Esophagus (tissue), 2 donors: ENCODE results near the gene CLEC3B. TPM values are rescaled to one million over a fixed set of nuclear protein-coding genes. Genes with fewer than 3 reads are reported as not detected.
"Not testable (repeated sequence)": the region's sequence is repeated elsewhere in the genome, so short reads cannot be mapped to it uniquely, and the experiment has no call there.

Source experiments
- H3K27ac ChIP-seq, 2 donors: one replicate each; pipeline ENCODE4 v1.5.1; 2013; ENCODE audit warnings: low read depth in 2 of 2, mild to moderate bottlenecking in 2 of 2, inconsistent platforms in 1 of 2, low read length in 1 of 2, moderate library complexity in 1 of 2
- H3K27me3 ChIP-seq, 2 donors: one replicate each; pipeline ENCODE4 v1.6.1; 2013; ENCODE audit warnings: low read length in 2 of 2, control low read depth in 1 of 2, mild to moderate bottlenecking in 1 of 2; ENCODE audit not compliant: insufficient read depth in 2 of 2, control insufficient read depth in 1 of 2
- H3K36me3 ChIP-seq, 2 donors: one replicate each; pipeline ENCODE4 v1.6.1; 2013; ENCODE audit warnings: low read length in 1 of 2; ENCODE audit not compliant: control insufficient read depth in 2 of 2, insufficient read depth in 2 of 2
- H3K4me1 ChIP-seq, 2 donors: one replicate each; pipeline ENCODE4 v1.6.1; 2013; ENCODE audit warnings: low read length in 1 of 2; ENCODE audit not compliant: control insufficient read depth in 2 of 2, insufficient read depth in 2 of 2
- H3K4me3 ChIP-seq, 2 donors: one replicate each; pipeline ENCODE4 v1.5.1; 2013; ENCODE audit warnings: low read length in 2 of 2, mild to moderate bottlenecking in 2 of 2, low read depth in 1 of 2, moderate library complexity in 1 of 2
- H3K9me3 ChIP-seq, 2 donors: one replicate each; pipeline ENCODE4 v1.6.1; 2013; ENCODE audit warnings: mild to moderate bottlenecking in 2 of 2, low read depth in 1 of 2, low read length in 1 of 2, moderate library complexity in 1 of 2; ENCODE audit not compliant: control insufficient read depth in 2 of 2, insufficient read depth in 1 of 2
- WGBS, 2 donors: extraction: QIAGEN DNeasy Blood & Tissue Kit; methylation state at CpG; one replicate each; pipeline ENCODE4 v1.1.7; 2013; 5-methylcytosine and 5-hydroxymethylcytosine counted together
- polyA plus RNA-seq, 2 donors: library from polyadenylated mRNA; stranded (reverse); fragments of 200-250 nt; gene quantifications; one replicate each; pipeline ENCODE4 v1.2.3, GENCODE V29; 2013
- donor health status: healthy with polysubstance abuse.
- donor health status: Bipolar disorder and iron deficiency.

The CLEC3B gene
- polyA plus RNA-seq, 2 donors = 7.5 to 12.6 TPM

DNA sequence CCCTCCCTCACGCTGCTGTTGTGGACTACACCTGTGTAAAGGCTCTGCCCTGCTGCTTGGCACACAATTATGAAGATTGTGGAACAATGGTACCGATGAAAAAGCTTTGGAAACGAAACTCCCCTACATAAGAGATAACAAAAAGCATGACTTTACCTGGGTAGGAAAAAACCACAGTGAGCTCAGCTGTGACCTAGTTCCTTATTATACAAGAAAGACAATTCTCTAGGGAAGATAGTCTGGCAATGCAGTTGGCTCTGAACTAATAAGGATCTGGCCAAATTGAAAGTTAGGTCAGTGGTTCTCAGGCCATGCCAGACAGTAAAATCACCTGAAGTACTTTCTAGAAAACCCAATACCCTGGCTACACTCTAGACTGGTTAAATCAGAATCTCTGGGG is 16.1 kb downstream of the CLEC3B start:
- no peaks in the 10 kb centered on the region for H3K36me3 ChIP-seq
- H3K4me1 ChIP-seq = no peaks in the 10 kb centered on the region
- no peak overlapping the region for H3K4me3 ChIP-seq
- WGBS, 2 donors = 58 to 81% methylated on average over 3 of the region's 3 CpGs
- H3K27ac ChIP-seq = no peak overlapping the region
- no peaks in the 10 kb centered on the region for H3K9me3 ChIP-seq
- no peaks in the 10 kb centered on the region for H3K27me3 ChIP-seq

DNA sequence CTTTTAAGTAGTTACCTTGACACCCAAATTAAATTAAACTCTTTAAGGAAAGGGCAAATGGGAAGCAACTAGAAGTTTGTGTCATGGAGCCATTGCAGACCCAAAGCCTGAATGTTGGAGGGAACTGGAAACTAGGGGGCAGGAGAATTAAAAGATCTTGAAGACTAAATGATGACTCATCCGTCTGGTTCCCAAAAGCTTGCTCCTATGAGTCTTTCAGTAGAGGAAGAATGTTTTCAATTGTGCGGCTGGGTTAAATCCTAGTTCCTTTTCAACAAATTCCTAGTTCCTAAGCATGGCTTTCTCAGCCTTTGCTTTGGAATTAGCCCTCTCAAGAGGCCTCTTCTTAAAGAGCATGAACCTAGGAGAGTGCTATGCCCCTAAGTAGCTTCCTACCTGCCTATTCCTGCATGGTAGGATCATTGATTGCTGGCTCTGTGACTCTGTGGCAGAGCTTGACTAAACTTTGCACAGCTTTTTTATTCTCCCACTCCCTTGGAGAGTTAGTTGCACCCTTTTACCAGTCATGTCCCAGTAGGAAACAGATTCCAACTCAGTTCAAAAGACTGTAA is 17.7 kb downstream of the CLEC3B start:
- Histone ChIP-seq H3K4me3 (no peak overlapping the region), H3K36me3 (no peaks in the 10 kb centered on the region), H3K27me3 (no peaks in the 10 kb centered on the region), H3K27ac (peak overlapping the region in 1 of 2 donors; percentile 51), H3K4me1 (no peaks in the 10 kb centered on the region), H3K9me3 (no peaks in the 10 kb centered on the region)
- 22 to 36% methylated on average over 2 of the region's 2 CpGs for WGBS, 2 donors

DNA sequence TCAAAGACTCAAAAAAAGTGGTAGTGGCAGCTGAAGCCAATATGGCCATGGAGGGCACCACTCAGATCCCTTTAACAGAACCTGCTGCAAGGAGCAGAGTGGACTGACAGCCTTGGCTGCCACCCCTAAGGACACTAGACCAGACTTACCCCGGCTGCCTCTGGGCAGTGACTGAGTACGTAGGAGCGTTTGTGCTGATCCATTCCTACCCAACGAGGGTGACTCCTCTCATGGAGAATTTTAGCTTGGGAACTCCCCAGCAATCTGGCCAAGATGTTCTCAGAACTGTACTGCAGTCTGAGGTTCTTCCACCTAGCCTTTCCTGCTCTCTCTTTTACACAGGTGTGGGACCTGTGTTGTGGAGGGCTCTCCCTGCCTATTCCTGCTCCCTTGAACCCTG is 22.1 kb downstream of the CLEC3B start:
- 29 to 51% methylated on average over 4 of the region's 4 CpGs for WGBS, 2 donors

DNA sequence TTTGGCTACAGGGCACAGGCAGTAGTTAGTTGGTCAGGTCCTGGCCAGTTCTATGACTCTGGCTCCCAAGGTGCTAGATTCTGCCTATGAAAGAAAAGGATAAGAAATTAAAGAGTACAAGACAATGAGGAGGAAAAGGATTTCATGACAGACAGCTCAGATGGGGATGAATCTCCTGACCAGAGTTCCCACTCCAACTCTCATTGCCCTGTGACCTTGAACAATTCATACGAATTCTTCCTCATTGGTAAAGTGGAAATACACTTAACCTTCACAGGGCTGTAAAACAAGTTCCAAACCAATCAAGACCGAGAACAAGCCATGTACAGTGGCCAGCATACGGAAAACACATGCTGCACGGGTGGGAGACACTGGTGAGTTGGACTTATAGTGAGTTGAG is 23.7 kb downstream of the CLEC3B start:
- 85 to 86% methylated on average over 4 of the region's 4 CpGs for WGBS, 2 donors
- Histone ChIP-seq H3K4me1 (no peaks in the 10 kb centered on the region), H3K9me3 (no peaks in the 10 kb centered on the region), H3K27ac (no peak overlapping the region), H3K27me3 (no peaks in the 10 kb centered on the region), H3K4me3 (no peak overlapping the region), H3K36me3 (no peaks in the 10 kb centered on the region)

More for the DNA sequence above, 22.1 kb downstream of the CLEC3B start:
- H3K27me3 ChIP-seq = no peaks in the 10 kb centered on the region
- H3K4me1 ChIP-seq = no peaks in the 10 kb centered on the region
- no peak overlapping the region for H3K4me3 ChIP-seq
- H3K36me3 ChIP-seq = no peaks in the 10 kb centered on the region
- H3K9me3 ChIP-seq = no peaks in the 10 kb centered on the region
- no peak overlapping the region for H3K27ac ChIP-seq

DNA sequence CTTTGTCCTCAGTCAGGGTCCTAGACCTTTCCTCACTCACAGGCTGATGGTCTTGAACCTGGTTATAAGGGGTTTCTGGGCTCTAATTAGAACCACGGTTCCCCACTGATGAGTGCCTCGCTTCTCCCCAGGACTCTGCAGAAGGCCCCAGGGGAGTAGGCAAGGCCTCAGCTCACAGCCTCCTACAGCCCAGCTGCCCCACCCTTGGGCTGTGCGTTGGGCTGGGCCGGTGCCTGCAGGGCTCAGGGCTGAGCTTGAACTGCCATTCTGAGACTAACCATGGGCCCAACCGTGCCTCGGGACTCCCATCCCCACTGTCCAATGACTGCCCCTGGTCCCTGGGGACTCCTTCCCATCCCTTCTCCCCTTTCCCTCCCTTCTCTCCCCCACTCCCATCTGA is 25.6 kb downstream of the CLEC3B start:
- 83 to 85% methylated on average over 5 to 6 of the region's 6 CpGs for WGBS, 2 donors
- H3K4me3 ChIP-seq = no peak overlapping the region
- no peaks in the 10 kb centered on the region for H3K4me1 ChIP-seq
- H3K9me3 ChIP-seq = no peaks in the 10 kb centered on the region
- no peaks in the 10 kb centered on the region for H3K36me3 ChIP-seq
- H3K27me3 ChIP-seq = no peaks in the 10 kb centered on the region
- no peak overlapping the region for H3K27ac ChIP-seq

DNA sequence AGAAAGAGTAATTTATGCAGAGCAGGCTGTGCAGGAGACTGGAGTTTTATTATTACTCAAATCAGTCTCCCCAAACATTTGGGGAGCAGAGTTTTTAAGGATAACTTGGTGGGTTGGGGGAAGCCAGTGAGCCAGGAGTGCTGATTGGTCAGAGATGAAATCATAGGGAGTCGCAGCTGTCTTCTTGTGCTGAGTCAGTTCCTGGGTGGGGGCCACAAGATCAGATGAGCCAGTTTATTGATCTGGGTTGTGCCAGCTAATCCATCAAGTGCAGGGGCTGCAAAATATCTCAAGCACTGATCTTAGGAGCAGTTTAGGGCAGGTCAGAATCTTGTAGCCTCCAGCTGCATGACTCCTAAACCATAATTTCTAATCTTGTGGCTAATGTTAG is 27.7 kb downstream of the CLEC3B start:
- not testable (repeated sequence) for H3K4me1 ChIP-seq, H3K27ac ChIP-seq, H3K27me3 ChIP-seq, H3K9me3 ChIP-seq, H3K4me3 ChIP-seq, H3K36me3 ChIP-seq
- WGBS, 2 donors = 58 to 62% methylated on average over 1 of the region's 1 CpG

DNA sequence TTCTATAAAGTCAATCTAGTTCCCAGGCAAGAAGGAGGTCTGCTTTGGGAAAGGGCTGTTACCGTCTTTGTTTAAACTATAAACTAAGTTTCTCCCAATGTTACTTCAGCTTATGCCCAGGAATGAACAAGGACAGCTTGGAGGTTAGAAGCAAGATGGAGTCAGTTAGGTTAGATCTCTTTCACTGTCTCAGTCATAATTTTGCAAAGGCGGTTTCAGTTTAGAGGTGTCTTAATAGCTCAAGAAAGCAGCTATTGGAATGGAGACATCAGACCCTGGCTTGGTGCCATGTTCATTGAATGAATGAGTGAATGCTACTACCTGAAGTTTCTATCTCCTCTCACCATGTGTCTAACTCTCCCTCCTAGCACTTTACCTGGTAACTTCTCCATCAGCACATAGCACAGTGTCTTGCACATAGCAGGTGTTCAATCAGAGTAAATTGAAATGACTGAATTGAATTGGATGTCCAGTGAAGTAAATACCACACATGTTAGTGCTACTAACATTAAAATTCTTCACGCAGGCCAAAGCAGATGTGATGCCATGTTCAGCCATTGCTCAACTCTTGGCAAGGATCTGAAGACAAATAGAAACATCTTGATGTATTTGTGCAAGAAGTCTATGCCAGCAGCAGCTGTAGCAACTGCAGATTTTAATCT is 28.2 kb downstream of the CLEC3B start:
- H3K9me3 ChIP-seq = no peaks in the 10 kb centered on the region
- no peaks in the 10 kb centered on the region for H3K27me3 ChIP-seq
- no peaks in the 10 kb centered on the region for H3K4me1 ChIP-seq
- WGBS, 2 donors = 66% methylated on average over 3 of the region's 3 CpGs
- H3K36me3 ChIP-seq = no peaks in the 10 kb centered on the region
- no peak overlapping the region for H3K4me3 ChIP-seq
- H3K27ac ChIP-seq = no peak overlapping the region

DNA sequence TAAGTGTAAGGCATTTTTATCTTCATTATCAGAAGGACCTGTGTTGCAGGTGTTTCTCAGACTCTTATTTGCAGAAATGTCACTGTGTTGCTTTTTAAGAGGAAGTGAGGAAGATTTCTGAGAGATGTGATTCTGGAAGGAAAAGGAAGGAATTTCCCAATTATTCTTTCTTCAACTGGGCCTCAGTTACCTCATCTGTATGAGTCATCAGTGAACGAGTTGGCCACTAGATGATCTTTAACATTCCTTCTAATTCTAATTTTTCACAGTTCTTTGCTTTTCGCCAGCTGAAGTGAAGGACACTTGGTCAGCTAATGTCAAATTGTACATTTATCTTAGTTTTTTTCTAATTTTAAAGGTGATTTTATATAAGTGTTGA is 28.9 kb downstream of the CLEC3B start:
- Histone ChIP-seq H3K9me3 (no peaks in the 10 kb centered on the region), H3K4me3 (no peak overlapping the region), H3K36me3 (no peaks in the 10 kb centered on the region), H3K27me3 (no peaks in the 10 kb centered on the region), H3K4me1 (no peaks in the 10 kb centered on the region), H3K27ac (no peak overlapping the region)
- WGBS, 2 donors = 42 to 54% methylated on average over 2 of the region's 2 CpGs

DNA sequence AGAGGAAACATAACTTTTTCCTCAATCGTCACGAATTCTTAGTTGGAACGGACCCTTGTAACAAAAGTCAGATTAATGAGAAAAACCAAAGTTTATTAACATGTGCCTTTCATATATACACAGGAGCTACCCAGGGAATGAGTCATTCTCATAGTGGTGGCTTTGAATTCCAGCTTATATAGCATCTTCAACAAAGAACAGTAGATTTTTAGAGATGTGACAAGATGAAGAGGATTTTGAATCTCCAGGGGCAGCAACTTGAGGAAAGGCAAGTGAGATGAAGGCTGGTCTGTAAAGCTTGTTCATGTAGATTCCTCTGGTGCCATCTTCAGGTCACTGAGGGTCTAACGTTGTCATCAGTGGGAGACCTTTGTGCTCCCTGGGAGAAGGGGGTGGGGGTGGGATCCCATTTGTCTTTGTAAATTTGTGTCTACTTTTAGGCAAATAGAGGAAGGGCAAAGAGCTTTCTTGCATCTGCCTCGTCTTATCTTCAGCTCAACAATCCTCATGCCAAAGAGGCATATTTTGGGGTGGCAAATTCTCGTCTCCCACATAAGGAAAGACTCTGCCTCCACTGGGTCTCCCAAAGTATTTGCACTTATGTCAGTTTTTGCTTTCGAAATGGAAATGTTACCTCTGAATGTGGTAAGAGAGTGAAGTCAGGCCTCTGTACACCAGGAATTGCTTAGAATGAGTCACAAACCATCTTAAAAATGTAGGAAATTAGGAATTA is 29.5 kb downstream of the CLEC3B start:
- no peak overlapping the region for H3K27ac ChIP-seq
- H3K4me3 ChIP-seq = no peak overlapping the region
- H3K27me3 ChIP-seq = no peaks in the 10 kb centered on the region
- 67 to 73% methylated on average over 7 of the region's 7 CpGs for WGBS, 2 donors
- no peaks in the 10 kb centered on the region for H3K9me3 ChIP-seq
- H3K4me1 ChIP-seq = no peaks in the 10 kb centered on the region
- no peaks in the 10 kb centered on the region for H3K36me3 ChIP-seq
